ENCODE results near the gene MRPS34.

DNA sequence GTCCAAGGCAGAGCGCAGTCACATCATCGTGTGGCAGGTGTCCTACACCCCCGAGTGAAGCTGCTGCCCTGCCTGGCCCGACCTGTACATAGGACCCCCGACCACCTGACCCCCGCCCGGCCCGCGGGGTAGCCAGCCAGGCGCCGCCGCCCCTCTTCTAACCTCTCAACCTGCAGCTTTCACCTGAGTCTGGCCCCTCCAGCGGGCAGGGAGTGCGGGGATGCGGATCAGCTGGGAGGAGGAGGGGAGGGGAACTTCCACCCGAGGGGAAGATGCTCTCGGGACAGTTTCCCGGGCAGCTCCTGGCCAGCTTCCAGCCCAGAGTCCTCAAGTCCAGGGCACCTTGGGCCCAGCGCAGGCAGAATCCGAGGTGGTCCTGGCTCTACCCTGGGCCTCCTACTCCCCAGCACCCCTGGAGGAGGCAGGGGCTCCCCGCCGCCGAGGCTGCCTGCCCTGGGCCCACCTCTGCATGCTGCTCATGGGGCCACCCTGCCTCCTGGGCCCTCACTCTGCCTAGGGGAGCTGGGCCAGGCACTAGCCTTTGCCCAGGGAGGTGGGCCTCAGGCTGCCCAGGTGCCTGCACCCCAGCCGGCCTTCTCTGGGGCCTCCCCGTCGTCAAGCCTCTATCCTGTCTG, 4.0 kb downstream of the MRPS34 start:
- no peak; the same call in 1 of the 2 replicates for TF ChIP-seq POLR2A (IDR thresholded peaks at IDR 0.05; ENCODE audit: low read depth, low read length)
- no peak for TF ChIP-seq TAF1 (IDR thresholded peaks at IDR 0.05; ENCODE audit: low read depth, low read length)
- TF ChIP-seq POLR2AphosphoS5 (IDR thresholded peaks at IDR 0.05; ENCODE audit: low read depth, low read length) = peak; percentile 13; the same call in 1 of the 2 replicates
- TF ChIP-seq SPI1 (IDR thresholded peaks at IDR 0.05; ENCODE audit: low read depth, low read length) = no peak
- TF ChIP-seq PAX5 (IDR thresholded peaks at IDR 0.05; ENCODE audit: insufficient read depth, low read length, severe bottlenecking) = no peak

Data from GM12891 (cell line).